ENCODE measurements around the gene YIPF1. TPM values are rescaled to one million over a fixed set of nuclear protein-coding genes. Genes with fewer than 3 reads are reported as not detected.
"Not testable (repeated sequence)": the region's sequence is repeated elsewhere in the genome, so short reads cannot be mapped to it uniquely, and the experiment has no call there.

YIPF1 gene
- total RNA-seq, 1 experiment from 2014 or later: 13.2 TPM

DNA sequence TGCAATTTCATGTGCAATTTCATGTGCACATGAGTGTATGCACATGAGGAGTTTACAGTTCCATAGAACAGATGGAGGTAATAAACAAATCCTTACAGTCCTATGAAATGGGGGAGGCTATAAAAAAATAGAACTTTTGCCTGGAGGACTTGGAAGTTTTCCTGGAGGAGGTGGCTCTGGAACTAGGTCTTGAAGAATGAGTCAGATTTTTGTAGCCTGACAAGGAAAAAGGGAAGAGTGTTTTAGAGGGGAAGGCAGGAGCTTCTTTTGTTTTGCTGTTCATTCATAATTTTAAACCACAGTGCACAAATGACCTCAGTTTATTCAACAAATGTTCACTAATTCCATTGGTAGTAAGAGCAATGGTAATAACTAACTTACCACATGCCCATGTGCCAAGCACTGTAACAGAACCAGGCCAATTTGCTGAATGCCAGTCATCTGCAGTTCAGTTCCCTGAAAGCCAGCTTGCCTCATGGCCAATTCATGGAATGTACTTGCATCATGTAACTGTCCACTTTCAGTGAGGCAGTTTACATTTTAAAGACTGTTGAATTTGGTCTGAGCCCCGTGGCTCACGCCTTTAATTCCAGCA, 7.1 kb upstream of the YIPF1 start:
- DNase-seq (ENCODE audit: extremely low read depth, low read depth): no peak

DNA sequence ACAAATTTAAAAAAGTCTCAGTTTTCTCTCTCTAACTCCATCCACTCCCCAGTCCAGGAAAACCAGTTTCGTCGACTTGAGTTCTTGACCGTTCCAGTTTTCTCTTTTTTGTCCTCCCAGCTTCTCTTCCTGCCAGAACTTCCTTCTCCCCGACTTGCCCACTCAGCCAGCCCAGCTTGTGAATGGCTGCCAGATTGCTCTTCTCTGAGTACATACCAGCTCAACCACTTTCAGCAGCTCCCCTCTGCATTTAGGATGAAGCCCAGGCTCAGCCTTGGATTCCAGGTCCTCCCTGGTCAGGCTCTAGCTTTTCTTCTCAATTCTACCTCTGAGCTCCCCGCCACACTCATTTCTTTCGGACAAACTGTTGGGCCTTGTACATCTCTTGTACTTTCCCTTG, 5.8 kb upstream of the YIPF1 start:
- no peak for DNase-seq (ENCODE audit: extremely low read depth, low read depth)

- no peak for DNase-seq (ENCODE audit: extremely low read depth, low read depth)
Measured at GRCh38 chr1:53894644-53895043, 5.0 kb upstream of the YIPF1 start.

- no peak for DNase-seq (ENCODE audit: extremely low read depth, low read depth)
Measured at GRCh38 chr1:53893999-53894636, 4.5 kb upstream of the YIPF1 start, which contains the start of gene DIO1. Gene DIO1 (plus strand): TSS chr1:53894187. CDS start chr1:53894211, 24 bp downstream.

- DNase-seq (ENCODE audit: extremely low read depth, low read depth): no peak
Measured at GRCh38 chr1:53892911-53893310, 3.3 kb upstream of the YIPF1 start.

DNA sequence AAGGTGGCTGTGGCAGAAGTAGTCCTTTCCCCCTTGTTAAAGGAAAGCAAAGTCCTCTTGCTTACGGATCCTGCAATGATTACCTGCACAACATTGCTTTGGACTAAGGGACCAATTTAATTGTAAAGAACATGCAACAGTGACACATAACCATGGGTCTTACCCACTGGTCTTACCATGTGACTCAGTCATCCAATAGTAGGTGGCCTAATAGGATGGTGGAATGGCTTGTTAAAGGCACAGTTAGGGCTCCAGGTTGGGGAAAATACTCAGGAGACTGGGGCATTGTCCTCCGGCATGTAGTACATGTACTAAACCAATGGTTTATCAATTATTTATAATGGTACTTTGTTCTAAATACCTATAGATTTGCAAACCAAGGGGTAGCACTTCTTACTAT, 2.1 kb upstream of the YIPF1 start:
- DNase-seq (ENCODE audit: extremely low read depth, low read depth): no peak

DNA sequence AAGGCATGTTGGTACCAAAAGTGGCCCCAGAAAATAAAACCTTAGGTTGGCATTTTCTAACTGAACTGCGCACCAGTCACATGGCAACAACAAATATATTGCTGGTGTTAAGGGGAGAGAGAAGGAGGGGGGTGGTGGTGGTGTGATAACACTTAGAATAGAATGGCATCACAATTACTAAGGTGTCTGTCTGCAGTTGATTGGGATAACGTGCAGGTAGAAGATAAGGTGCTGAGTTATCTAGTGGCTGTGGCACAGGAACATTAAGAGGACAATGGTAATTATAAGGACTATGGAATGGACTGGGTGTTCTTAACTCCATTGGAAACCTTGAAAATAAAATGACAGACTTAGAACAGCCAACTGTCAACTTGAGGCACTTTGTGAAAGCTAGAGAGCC, 1.4 kb upstream of the YIPF1 start:
- no peak for DNase-seq (ENCODE audit: extremely low read depth, low read depth)

- DNase-seq (ENCODE audit: extremely low read depth, low read depth): no peak
Measured at GRCh38 chr1:53890522-53890941, 935 bp upstream of the YIPF1 start.

DNA sequence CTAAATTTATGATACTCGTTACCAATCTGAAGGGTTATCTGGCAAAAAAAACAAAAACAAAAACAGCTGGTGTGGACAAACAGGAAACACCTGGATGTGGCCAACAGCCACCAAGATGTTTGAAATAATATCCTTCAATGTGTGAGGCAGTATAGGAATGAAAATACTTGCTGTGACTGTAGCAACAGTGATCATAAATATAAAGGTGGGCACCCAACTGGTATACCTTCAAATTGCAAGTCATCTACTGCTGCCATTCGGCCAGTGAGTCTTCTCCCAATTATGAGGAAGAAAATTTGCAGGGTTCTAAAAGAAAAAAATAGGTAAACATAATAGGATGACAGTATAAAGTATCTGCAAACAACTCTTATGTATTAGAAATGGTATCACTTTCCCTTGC, 916 bp downstream of the YIPF1 start:
- no peak for DNase-seq (ENCODE audit: extremely low read depth, low read depth)

DNA sequence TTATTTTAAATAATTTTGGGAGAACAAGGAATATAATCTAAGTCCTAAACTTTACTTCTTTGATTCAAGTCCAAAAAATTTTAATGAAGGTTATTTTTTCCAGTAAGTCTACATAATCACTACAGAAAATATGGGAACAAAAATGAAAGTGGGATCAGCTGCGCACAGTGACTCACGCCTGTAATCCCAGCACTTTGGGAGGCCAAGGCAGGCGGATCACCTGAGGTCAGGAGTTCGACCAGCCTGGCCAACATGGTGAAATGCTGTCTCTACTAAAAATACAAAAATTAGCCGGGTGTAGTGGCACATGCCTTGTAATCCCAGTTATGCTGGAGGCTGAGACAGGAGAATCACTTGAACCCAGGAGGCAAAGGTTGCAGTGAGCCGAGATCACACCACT, 6.0 kb downstream of the YIPF1 start:
- not testable (repeated sequence) for DNase-seq (ENCODE audit: extremely low read depth, low read depth)

GRCh38 chr1:53881853-53882252, 7.7 kb downstream of the YIPF1 start:
- DNase-seq (ENCODE audit: extremely low read depth, low read depth): not testable (repeated sequence)

- DNase-seq (ENCODE audit: extremely low read depth, low read depth): peak; percentile 22
Measured at GRCh38 chr1:53878492-53879105, 11.0 kb downstream of the YIPF1 start.

- DNase-seq (ENCODE audit: extremely low read depth, low read depth): not testable (repeated sequence)
Measured at GRCh38 chr1:53875150-53875549, 14.4 kb downstream of the YIPF1 start.

- no peak for DNase-seq (ENCODE audit: extremely low read depth, low read depth)
Measured at GRCh38 chr1:53871773-53872484, 17.7 kb downstream of the YIPF1 start.

DNA sequence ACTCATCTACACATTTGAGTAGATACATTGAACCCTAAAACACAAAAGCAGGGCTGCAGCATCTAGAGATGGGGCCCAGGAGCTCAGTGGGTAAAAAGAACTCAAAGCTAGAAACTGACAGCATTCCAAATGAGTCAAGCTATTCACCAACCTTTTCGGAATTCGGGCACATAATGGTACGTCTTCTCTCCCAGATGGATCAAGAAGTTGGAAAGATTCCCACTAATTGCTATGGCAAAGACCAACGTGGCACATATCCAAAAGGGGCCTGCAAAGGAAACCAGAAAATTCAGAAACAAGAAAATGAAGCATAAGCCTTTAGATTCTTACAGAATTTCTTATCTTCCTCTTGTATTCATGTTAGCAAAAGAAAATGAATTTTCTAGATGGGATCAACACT, 18.4 kb downstream of the YIPF1 start:
- no peak for DNase-seq (ENCODE audit: extremely low read depth, low read depth)

DNA sequence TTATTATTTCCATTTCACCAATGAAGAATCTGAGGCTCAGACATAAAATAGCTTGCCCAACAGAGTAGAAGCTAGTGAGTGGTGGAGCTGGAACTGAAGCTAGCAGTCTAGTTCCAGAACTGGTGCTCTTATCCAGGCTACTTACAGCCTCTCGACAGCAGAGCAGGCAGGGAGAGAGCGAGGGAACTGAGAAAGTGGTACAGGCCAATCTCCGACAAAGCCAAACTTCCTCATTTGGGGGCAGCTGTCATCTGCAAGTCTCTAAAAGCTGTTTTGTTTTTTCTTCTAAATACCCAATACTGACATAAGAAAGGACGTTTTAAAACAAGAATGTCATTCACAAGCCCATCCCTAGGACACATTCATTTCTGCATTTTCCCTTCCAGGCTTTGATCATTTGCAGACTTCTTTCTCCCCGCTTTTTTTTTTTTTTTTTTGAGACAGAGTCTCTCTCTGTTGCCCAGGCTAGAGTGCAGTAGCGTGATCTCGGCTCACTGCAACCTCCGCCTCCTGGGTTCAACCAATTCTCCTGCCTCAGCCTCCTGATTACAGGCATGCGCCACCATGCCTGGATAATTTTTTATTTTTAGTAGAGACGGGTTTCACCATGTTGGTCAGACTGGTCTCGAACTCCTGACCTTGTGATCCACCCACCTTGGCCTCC, 20.0 kb downstream of the YIPF1 start:
- no peak for DNase-seq (ENCODE audit: extremely low read depth, low read depth)

GRCh38 chr1:53868565-53868964, 21.0 kb downstream of the YIPF1 start:
- no peak for DNase-seq (ENCODE audit: extremely low read depth, low read depth)

GRCh38 chr1:53862507-53862906, 27.1 kb downstream of the YIPF1 start:
- DNase-seq (ENCODE audit: extremely low read depth, low read depth): no peak

- peak; percentile 46 for DNase-seq (ENCODE audit: extremely low read depth, low read depth)
Measured at GRCh38 chr1:53860967-53861411, 28.6 kb downstream of the YIPF1 start.

DNA sequence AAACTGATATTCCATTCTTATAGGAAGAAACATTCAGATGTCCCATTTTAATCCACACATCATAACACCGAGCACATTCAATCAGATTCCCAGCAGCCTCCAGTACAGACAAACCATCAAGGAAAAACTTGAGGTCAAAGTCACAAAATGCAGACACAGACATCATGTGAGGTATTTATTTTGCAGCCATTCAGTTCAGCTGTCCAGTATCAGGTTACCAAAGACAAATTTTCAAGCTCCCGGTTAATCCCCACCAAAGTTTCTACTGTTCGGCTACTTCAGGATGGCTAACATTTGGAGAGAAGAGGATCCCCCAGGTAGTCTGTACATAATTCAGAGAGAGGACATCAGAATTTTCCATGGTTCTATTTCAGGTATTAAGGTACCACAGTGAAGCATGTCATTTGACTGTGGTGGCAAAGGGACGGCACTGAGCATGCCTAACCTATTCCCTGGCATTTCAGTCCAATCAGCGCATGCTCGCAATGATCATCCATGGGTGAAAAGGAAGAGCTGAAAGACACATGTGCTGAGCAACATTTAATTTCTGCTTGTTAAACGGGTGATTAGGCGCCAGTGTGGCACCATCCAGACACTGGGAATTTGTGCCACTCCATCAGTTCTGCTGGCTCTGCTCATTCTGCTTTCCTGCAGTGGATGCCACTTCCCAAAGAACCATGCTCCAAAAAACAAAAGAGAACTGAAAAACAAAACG, 37.9 kb downstream of the YIPF1 start:
- DNase-seq (ENCODE audit: extremely low read depth, low read depth): no peak
